ENCODE results near the gene FRS3.

GRCh38 chr6:41736186-41736733, 43.4 kb downstream of the FRS3 start:
- TF ChIP-seq CTCF (IDR thresholded peaks at IDR 0.05; ENCODE audit: insufficient read depth, low read depth, low read length) (no peak), EZH2 (IDR thresholded peaks at IDR 0.05; ENCODE audit: insufficient read depth, low read length) (no peak)
